Keratinocyte (primary cell): ENCODE results near the gene SRCIN1. TPM values are rescaled to one million over a fixed set of nuclear protein-coding genes. Genes with fewer than 3 reads are reported as not detected.

Experiments used
- DNase-seq: peaks from one replicate; pipeline ENCODE4 v3.0.0-alpha.2; 2011; ENCODE audit warnings: low read depth, missing footprints, low spot score
- FAIRE-seq: peaks from 2 replicates; lab custom pipeline; 2011; peaks lifted over from hg19 to GRCh38; lab: Jason Lieb, UNC
- H2AFZ ChIP-seq: 2 replicates; pipeline ENCODE4 v1.6.0; 2012; ENCODE audit warnings: low read length, control low read depth, inconsistent platforms; ENCODE audit not compliant: control insufficient read depth
- H3K27ac ChIP-seq: 2 replicates; pipeline ENCODE4 v1.5.1; 2011; ENCODE audit warnings: low read length; ENCODE audit not compliant: control insufficient read depth, insufficient read depth
- H3K27me3 ChIP-seq: 3 replicates; pipeline ENCODE4 v1.6.0; 2011; ENCODE audit warnings: low read length; ENCODE audit not compliant: control insufficient read depth, insufficient read depth; ENCODE audit errors: extremely low read depth
- H3K36me3 ChIP-seq, 2 experiments: 2 replicates in 1 of 2; 3 replicates in 1 of 2; pipeline ENCODE4 v1.5.1; 2011; ENCODE audit warnings: low read length in 2 of 2, mild to moderate bottlenecking in 1 of 2; ENCODE audit not compliant: control insufficient read depth in 2 of 2, insufficient read depth in 2 of 2; ENCODE audit errors: extremely low read depth in 1 of 2
- H3K4me1 ChIP-seq: 3 replicates; pipeline ENCODE4 v1.5.1; 2011; ENCODE audit warnings: low read length; ENCODE audit not compliant: control insufficient read depth, insufficient read depth; ENCODE audit errors: extremely low read depth
- H3K4me2 ChIP-seq: 3 replicates; pipeline ENCODE4 v1.6.0; 2011; ENCODE audit warnings: low read depth, low read length; ENCODE audit not compliant: control insufficient read depth, insufficient read depth; ENCODE audit errors: extremely low read depth
- H3K4me3 ChIP-seq, 3 experiments: fragments of 200-600 bp in 1 of 3; sonication (generic) in 1 of 3; 2 replicates in 2 of 3; 3 replicates in 1 of 3; pipeline ENCODE4 v1.5.1; 2011 to 2016; ENCODE audit warnings: low read length in 3 of 3, mild to moderate bottlenecking in 3 of 3, control low read depth in 2 of 3, inconsistent platforms in 1 of 3, low read depth in 1 of 3, mixed read lengths in 1 of 3, mixed run types in 1 of 3, moderate library complexity in 1 of 3; ENCODE audit not compliant: control insufficient read depth in 2 of 3, insufficient read depth in 2 of 3; ENCODE audit errors: extremely low read depth in 1 of 3
- H3K79me2 ChIP-seq: 2 replicates; pipeline ENCODE4 v1.6.0; 2012; ENCODE audit warnings: low read length; ENCODE audit not compliant: control insufficient read depth, insufficient read depth
- H3K9ac ChIP-seq: 3 replicates; pipeline ENCODE4 v1.6.0; 2011; ENCODE audit warnings: low read length; ENCODE audit not compliant: control insufficient read depth, insufficient read depth; ENCODE audit errors: extremely low read depth
- H3K9me1 ChIP-seq: 3 replicates; pipeline ENCODE4 v1.6.0; 2011; ENCODE audit warnings: low read length; ENCODE audit not compliant: control insufficient read depth, insufficient read depth; ENCODE audit errors: extremely low read depth
- H3K9me3 ChIP-seq: 2 replicates; pipeline ENCODE4 v1.5.1; 2012; ENCODE audit warnings: low read depth, low read length; ENCODE audit not compliant: control insufficient read depth
- H4K20me1 ChIP-seq: 3 replicates; pipeline ENCODE4 v1.6.0; 2011; ENCODE audit warnings: low read length; ENCODE audit not compliant: control insufficient read depth, insufficient read depth; ENCODE audit errors: extremely low read depth
- CTCF ChIP-seq, 3 experiments: IDR thresholded peaks in 1 of 3; conservative IDR thresholded peaks in 1 of 3; optimal IDR thresholded peaks in 1 of 3; 2 replicates in 2 of 3; 3 replicates in 1 of 3; pipeline versions ENCODE3 to v1.5.1; 2011; ENCODE audit warnings: low read length in 3 of 3, mild to moderate bottlenecking in 3 of 3, moderate library complexity in 2 of 3, control low read depth in 1 of 3, inconsistent platforms in 1 of 3; ENCODE audit not compliant: insufficient read depth in 2 of 3; ENCODE audit errors: extremely low read depth in 1 of 3
- EZH2 ChIP-seq: IDR thresholded peaks from one replicate; pipeline ENCODE4 v1.6.1; 2012; ENCODE audit warnings: inconsistent platforms, mild to moderate bottlenecking, low read length, moderate library complexity
- dilution Hi-C: fragments of 300-500 bp; cut with MboI; formaldehyde crosslinking; loops from one replicate; pipeline ENCODE4 v1.7.0; 2020; ENCODE audit warnings: low sequenced_read_pairs; ENCODE audit not compliant: extremely low pct_ligation_motif_present
- polyA plus RNA-seq, 5 experiments: library from polyadenylated mRNA; depleted of rRNA in 3 of 5; stranded (reverse) in 3 of 5; stranded (forward) in 1 of 5; unstranded in 1 of 5; fragments of >200 nt; gene quantifications; 1 replicate in 1 of 5; 2 replicates in 3 of 5; 3 replicates in 1 of 5; pipeline versions ENCODE4 v1.2.1 to v1.2.3, GENCODE V29; 2011 to 2012; ENCODE audit warnings: missing spikeins in 2 of 5, low read depth in 1 of 5, low replicate concordance in 1 of 5

SRCIN1 gene
- polyA plus RNA-seq, 1 donor (not counting 4 experiments of a cell fraction or from before 2014, with no cell fraction given): 0.37 TPM

- H3K36me3 ChIP-seq: no peaks in the 10 kb centered on the region
- no peak for DNase-seq
- dilution Hi-C loops: no loop called here
- TF ChIP-seq CTCF (optimal IDR thresholded peaks at IDR 0.05 in 1 of 3, IDR thresholded peaks at IDR 0.05 in 1 of 3, conservative IDR thresholded peaks at IDR 0.05 in 1 of 3; ENCODE audit: extremely low read depth in 1 of 3, insufficient read depth in 2 of 3, low read length in 3 of 3): no peak
- TF ChIP-seq EZH2: no peak
- H3K79me2 ChIP-seq: no peaks in the 10 kb centered on the region
- no peak overlapping the region for H3K4me3 ChIP-seq
- peaks cover under 1% of the 10 kb centered on the region for H4K20me1 ChIP-seq
- H3K4me1 ChIP-seq: peaks cover 15% of the 10 kb centered on the region
- H2AFZ ChIP-seq: no peak overlapping the region
- no peaks in the 10 kb centered on the region for H3K9me1 ChIP-seq
- H3K4me2 ChIP-seq: no peak overlapping the region
- H3K9me3 ChIP-seq: no peaks in the 10 kb centered on the region
- no peak overlapping the region for H3K27ac ChIP-seq
- peaks cover 76% of the 10 kb centered on the region for H3K27me3 ChIP-seq
- FAIRE-seq: no peak
- no peak overlapping the region for H3K9ac ChIP-seq
These were observed 42.8 kb downstream of the SRCIN1 start for GRCh38 chr17:38562903-38563302.

DNA sequence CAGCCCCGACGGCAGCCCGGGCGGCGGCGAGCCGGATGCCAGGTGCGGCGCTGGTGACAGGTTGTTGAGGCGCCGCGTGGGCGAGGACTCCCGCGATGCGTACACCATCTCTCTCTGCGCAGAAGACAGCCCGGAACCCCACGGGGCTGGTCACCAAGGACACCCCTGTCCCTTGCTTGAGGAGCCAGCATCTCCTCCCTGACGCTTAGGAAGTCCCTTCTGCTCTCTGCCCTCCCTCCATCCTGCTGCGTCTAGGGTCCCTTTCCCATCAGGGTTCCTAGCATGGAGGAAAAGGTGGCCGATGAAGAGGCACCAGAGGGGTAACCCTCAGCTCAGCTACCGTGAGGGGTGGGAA is 43.6 kb downstream of the SRCIN1 start:
- H3K4me3 ChIP-seq: no peak overlapping the region
- H3K4me1 ChIP-seq: peaks cover 22% of the 10 kb centered on the region
- peaks cover 69% of the 10 kb centered on the region for H3K27me3 ChIP-seq
- no peaks in the 10 kb centered on the region for H4K20me1 ChIP-seq
- no peak overlapping the region for H3K9ac ChIP-seq
- H3K27ac ChIP-seq: no peak overlapping the region
- H3K79me2 ChIP-seq: no peaks in the 10 kb centered on the region
- H3K9me1 ChIP-seq: no peaks in the 10 kb centered on the region
- no peak overlapping the region for H3K4me2 ChIP-seq
- H3K36me3 ChIP-seq: no peaks in the 10 kb centered on the region
- no peak overlapping the region for H2AFZ ChIP-seq
- no peaks in the 10 kb centered on the region for H3K9me3 ChIP-seq
- dilution Hi-C loops: no loop called here
- TF ChIP-seq EZH2 (peak; percentile 72), CTCF (optimal IDR thresholded peaks at IDR 0.05 in 1 of 3, IDR thresholded peaks at IDR 0.05 in 1 of 3, conservative IDR thresholded peaks at IDR 0.05 in 1 of 3; ENCODE audit: extremely low read depth in 1 of 3, insufficient read depth in 2 of 3, low read length in 3 of 3) (no peak)
- FAIRE-seq (no peak), DNase-seq (no peak)
